ENCODE results near the gene COL9A1.

DNA sequence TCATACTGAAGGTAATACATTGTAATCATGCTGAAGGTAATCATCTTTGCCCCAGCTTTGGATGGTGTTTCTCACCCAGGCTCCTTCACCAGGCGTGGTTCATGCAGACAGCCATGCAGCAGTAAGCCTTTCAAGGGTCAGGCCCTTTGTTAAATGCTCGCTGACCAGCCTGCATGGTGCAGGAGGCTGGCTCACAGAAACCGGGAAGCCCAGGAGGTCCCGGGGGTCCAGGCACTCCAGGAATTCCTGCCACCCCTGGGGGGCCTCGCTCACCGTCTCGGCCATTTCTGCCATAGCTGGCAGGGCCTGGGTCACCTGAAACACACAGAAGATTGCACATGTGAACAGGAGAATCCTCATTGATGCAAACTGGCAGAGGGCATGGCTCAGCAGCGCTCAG lies 86.1 kb downstream of the COL9A1 start:
- TF ChIP-seq, protein P1, sequence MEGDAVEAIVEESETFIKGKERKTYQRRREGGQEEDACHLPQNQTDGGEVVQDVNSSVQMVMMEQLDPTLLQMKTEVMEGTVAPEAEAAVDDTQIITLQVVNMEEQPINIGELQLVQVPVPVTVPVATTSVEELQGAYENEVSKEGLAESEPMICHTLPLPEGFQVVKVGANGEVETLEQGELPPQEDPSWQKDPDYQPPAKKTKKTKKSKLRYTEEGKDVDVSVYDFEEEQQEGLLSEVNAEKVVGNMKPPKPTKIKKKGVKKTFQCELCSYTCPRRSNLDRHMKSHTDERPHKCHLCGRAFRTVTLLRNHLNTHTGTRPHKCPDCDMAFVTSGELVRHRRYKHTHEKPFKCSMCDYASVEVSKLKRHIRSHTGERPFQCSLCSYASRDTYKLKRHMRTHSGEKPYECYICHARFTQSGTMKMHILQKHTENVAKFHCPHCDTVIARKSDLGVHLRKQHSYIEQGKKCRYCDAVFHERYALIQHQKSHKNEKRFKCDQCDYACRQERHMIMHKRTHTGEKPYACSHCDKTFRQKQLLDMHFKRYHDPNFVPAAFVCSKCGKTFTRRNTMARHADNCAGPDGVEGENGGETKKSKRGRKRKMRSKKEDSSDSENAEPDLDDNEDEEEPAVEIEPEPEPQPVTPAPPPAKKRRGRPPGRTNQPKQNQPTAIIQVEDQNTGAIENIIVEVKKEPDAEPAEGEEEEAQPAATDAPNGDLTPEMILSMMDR (IDR thresholded peaks at IDR 0.05), result no peak
- no peak for TF ChIP-seq POLR2AphosphoS5 (IDR thresholded peaks at IDR 0.05)
